CD4-positive, alpha-beta T cell treated with Interleukin-17A for 4 hours (primary cell): ENCODE measurements around the gene FBXO4.

ENCODE experiments used
- DNase-seq: peaks from one replicate; pipeline ENCODE4 v3.0.0-alpha.2; 2020; ENCODE audit warnings: mixed read lengths

The FBXO4 gene

GRCh38 chr5:41983284-41983683, 58.2 kb downstream of the FBXO4 start:
- DNase-seq = no peak

GRCh38 chr5:41985945-41986695, 61.0 kb downstream of the FBXO4 start:
- DNase-seq = no peak
